GM18858 (cell line): Measurements from ENCODE around the gene CCDC179.

Experiments
- ATAC-seq: cut with Tn5 transposase; IDR thresholded peaks from one replicate; pipeline ENCODE4 v1.9.1; 2021; ENCODE audit not compliant: unreplicated experiment

Gene CCDC179

GRCh38 chr11:22860241-22860640, at the start of gene CCDC179:
Gene CCDC179 (minus strand): TSS chr11:22860474. CDS start chr11:22860421, 53 bp downstream.
- no peak for ATAC-seq

GRCh38 chr11:22903782-22904181, 43.5 kb upstream of the CCDC179 start:
- no peak for ATAC-seq

GRCh38 chr11:22901603-22902002, 41.3 kb upstream of the CCDC179 start:
- ATAC-seq: no peak

- ATAC-seq: no peak
Measured at GRCh38 chr11:22900764-22901486, 40.7 kb upstream of the CCDC179 start.

- no peak for ATAC-seq
Measured at GRCh38 chr11:22898036-22898435, 37.8 kb upstream of the CCDC179 start.

- no peak for ATAC-seq
Measured at GRCh38 chr11:22890227-22890626, 30.0 kb upstream of the CCDC179 start.

- no peak for ATAC-seq
Measured at GRCh38 chr11:22884217-22884616, 23.9 kb upstream of the CCDC179 start.

- ATAC-seq: no peak
Measured at GRCh38 chr11:22879630-22880029, 19.4 kb upstream of the CCDC179 start.

- ATAC-seq: no peak
Measured at GRCh38 chr11:22878604-22879003, 18.3 kb upstream of the CCDC179 start.

- ATAC-seq: no peak
Measured at GRCh38 chr11:22878039-22878438, 17.8 kb upstream of the CCDC179 start.

- ATAC-seq: peak; percentile 99
Measured at GRCh38 chr11:22875869-22876473, 15.7 kb upstream of the CCDC179 start.

GRCh38 chr11:22869325-22869724, 9.1 kb upstream of the CCDC179 start:
- no peak for ATAC-seq

- ATAC-seq: no peak
Measured at GRCh38 chr11:22859756-22860155, 518 bp downstream of the CCDC179 start.

- no peak for ATAC-seq
Measured at GRCh38 chr11:22851477-22851876, 8.8 kb downstream of the CCDC179 start.

GRCh38 chr11:22846726-22847125, 13.5 kb downstream of the CCDC179 start:
- no peak for ATAC-seq

- no peak for ATAC-seq
Measured at GRCh38 chr11:22832315-22833015, 27.8 kb downstream of the CCDC179 start.

- ATAC-seq: no peak
Measured at GRCh38 chr11:22830082-22830414, 30.2 kb downstream of the CCDC179 start.

GRCh38 chr11:22829231-22830081, 30.8 kb downstream of the CCDC179 start, which contains the start of gene SVIP:
Gene SVIP (minus strand): TSS chr11:22829801. CDS start chr11:22829748, 53 bp downstream.
- ATAC-seq: peak; percentile 89

- no peak for ATAC-seq
Measured at GRCh38 chr11:22828373-22828772, 31.9 kb downstream of the CCDC179 start.

GRCh38 chr11:22822203-22822602, 38.1 kb downstream of the CCDC179 start:
- ATAC-seq: no peak

GRCh38 chr11:22809893-22810292, 50.4 kb downstream of the CCDC179 start:
- ATAC-seq: no peak
